ENCODE results near the gene SAPCD1. TPM values are rescaled to one million over a fixed set of nuclear protein-coding genes. Genes with fewer than 3 reads are reported as not detected.

Gene SAPCD1
- total RNA-seq, 1 experiment from 2014 or later = 13.0 TPM

GRCh38 chr6:31768363-31769257, 6.2 kb downstream of the SAPCD1 start:
- CTCF ChIA-PET = interaction anchor here (1.3 to 2.5 kb wide), 5 partner anchors 23 to 88 kb away, joined by 4 to 32 read pairs (median 14); partner anchors contain the start of genes DDAH2, LY6G5C and MSH5
- no peak for TF ChIP-seq CTCF (IDR thresholded peaks at IDR 0.05; ENCODE audit: insufficient read depth in 1 of 2, low read depth in 1 of 2, low read length in 1 of 2, severe bottlenecking in 1 of 2, unreplicated experiment in 1 of 2)

GRCh38 chr6:31769684-31770371, 7.4 kb downstream of the SAPCD1 start:
- H3K4me1 ChIP-seq = peaks cover 15% of the 10 kb centered on the region
- no peaks in the 10 kb centered on the region for H3K36me3 ChIP-seq (ENCODE audit: control insufficient read depth, insufficient read depth, low read length)
- no peak overlapping the region for H3K4me3 Mint-ChIP-seq (ENCODE audit: unreplicated experiment)
- ChIA-PET POLR2A (interaction anchor here (0.6 to 1.8 kb wide), 4 partner anchors 20 to 40 kb away, joined by 3 to 10 read pairs (median 7); partner anchors contain the start of genes DDAH2 and MSH5), CTCF (interaction anchor here (0.5 to 2.5 kb wide), 26 partner anchors 9 to 189 kb away, joined by 3 to 32 read pairs (median 4); partner anchors contain the start of genes ABHD16A, C6orf47, DDAH2 and HSPA1B)
- peak; percentile 85 to 87 for TF ChIP-seq CTCF (IDR thresholded peaks at IDR 0.05; ENCODE audit: insufficient read depth in 1 of 2, low read depth in 1 of 2, low read length in 1 of 2, severe bottlenecking in 1 of 2, unreplicated experiment in 1 of 2)
- H3K27ac Mint-ChIP-seq (ENCODE audit: unreplicated experiment) = no peak overlapping the region
- peaks cover 8% of the 10 kb centered on the region for H3K4me1 Mint-ChIP-seq (ENCODE audit: low read depth, unreplicated experiment)
- no peaks in the 10 kb centered on the region for H3K9me3 ChIP-seq
- no peaks in the 10 kb centered on the region for H3K36me3 Mint-ChIP-seq (ENCODE audit: insufficient read depth, unreplicated experiment)
- H3K9me3 Mint-ChIP-seq (ENCODE audit: unreplicated experiment) = no peaks in the 10 kb centered on the region
- intact Hi-C loops (cut with micrococcal nuclease; ENCODE audit: unreplicated experiment) = loop anchor here (1.0 kb wide), 3 partner anchors 41 to 93 kb away; partner anchors contain the start of gene DDAH2
- BruUV-seq (replicated peaks) = no TSS peak
- no peak overlapping the region for H3K4me3 ChIP-seq (ENCODE audit: low read depth, low read length)
- DNase-seq = peak; percentile 85 to 89
- H3K27me3 Mint-ChIP-seq (ENCODE audit: insufficient read depth, unreplicated experiment) = no peaks in the 10 kb centered on the region
- H3K27me3 ChIP-seq (replicated peaks; ENCODE audit: control insufficient read depth, insufficient read depth, low read length) = no peaks in the 10 kb centered on the region

More at GRCh38 chr6:31768363-31769257, 6.2 kb downstream of the SAPCD1 start:
- Histone ChIP-seq H3K27me3 (replicated peaks; ENCODE audit: control insufficient read depth, insufficient read depth, low read length) (no peaks in the 10 kb centered on the region), H3K36me3 (ENCODE audit: control insufficient read depth, insufficient read depth, low read length) (0 out of 2 replicates have a peak, but pooled peaks cover 1% of the 10 kb centered on the region), H3K4me1 (peaks cover 15% of the 10 kb centered on the region), H3K9me3 (no peaks in the 10 kb centered on the region), H3K4me3 (ENCODE audit: low read depth, low read length) (no peak overlapping the region)
- Mint-ChIP-seq H3K27me3 (ENCODE audit: insufficient read depth, unreplicated experiment) (no peaks in the 10 kb centered on the region), H3K4me1 (ENCODE audit: low read depth, unreplicated experiment) (peaks cover 12% of the 10 kb centered on the region), H3K9me3 (ENCODE audit: unreplicated experiment) (no peaks in the 10 kb centered on the region), H3K36me3 (ENCODE audit: insufficient read depth, unreplicated experiment) (peaks cover 5% of the 10 kb centered on the region), H3K4me3 (ENCODE audit: unreplicated experiment) (no peak overlapping the region), H3K27ac (ENCODE audit: unreplicated experiment) (no peak overlapping the region)
- no peak for DNase-seq
- intact Hi-C loops (cut with micrococcal nuclease; ENCODE audit: unreplicated experiment) = loop anchor here (1.0 kb wide), 3 partner anchors 39 to 95 kb away; partner anchors contain the start of gene DDAH2
- POLR2A ChIA-PET = interaction anchor here (1.3 to 1.8 kb wide), 3 partner anchors 28 to 39 kb away, joined by 6 to 10 read pairs (median 8); partner anchors contain the start of genes DDAH2 and MSH5
- no TSS peak for BruUV-seq (replicated peaks)

GRCh38 chr6:31770860-31771259, 8.4 kb downstream of the SAPCD1 start:
- H3K4me3 ChIP-seq (ENCODE audit: low read depth, low read length) = no peak overlapping the region
- H3K27me3 Mint-ChIP-seq (ENCODE audit: insufficient read depth, unreplicated experiment) = no peaks in the 10 kb centered on the region
- CTCF ChIA-PET = interaction anchor here (1.4 to 2.5 kb wide), 4 partner anchors 32 to 57 kb away, joined by 3 to 32 read pairs (median 17); partner anchors contain the start of genes DDAH2, HSPA1B and MSH5
- no peaks in the 10 kb centered on the region for H3K36me3 ChIP-seq (ENCODE audit: control insufficient read depth, insufficient read depth, low read length)
- H3K27ac Mint-ChIP-seq (ENCODE audit: unreplicated experiment) = no peak overlapping the region
- no peak overlapping the region for H3K4me3 Mint-ChIP-seq (ENCODE audit: unreplicated experiment)
- peaks cover 15% of the 10 kb centered on the region for H3K4me1 ChIP-seq
- no peaks in the 10 kb centered on the region for H3K36me3 Mint-ChIP-seq (ENCODE audit: insufficient read depth, unreplicated experiment)
- POLR2A ChIA-PET = interaction anchor here (0.6 to 0.7 kb wide), 2 partner anchors 25 to 30 kb away, joined by 3 to 4 read pairs; no protein-coding TSS in a partner anchor
- H3K9me3 ChIP-seq = no peaks in the 10 kb centered on the region
- H3K9me3 Mint-ChIP-seq (ENCODE audit: unreplicated experiment) = no peaks in the 10 kb centered on the region
- H3K27me3 ChIP-seq (replicated peaks; ENCODE audit: control insufficient read depth, insufficient read depth, low read length) = no peaks in the 10 kb centered on the region
- BruUV-seq (replicated peaks) = no TSS peak
- TF ChIP-seq CTCF (IDR thresholded peaks at IDR 0.05; ENCODE audit: insufficient read depth in 1 of 2, low read depth in 1 of 2, low read length in 1 of 2, severe bottlenecking in 1 of 2, unreplicated experiment in 1 of 2) = no peak
- no peak for DNase-seq
- intact Hi-C loops (cut with micrococcal nuclease; ENCODE audit: unreplicated experiment) = no loop called here
- peaks cover 8% of the 10 kb centered on the region for H3K4me1 Mint-ChIP-seq (ENCODE audit: low read depth, unreplicated experiment)
